Sigmoid colon (tissue), 4 donors: ENCODE results near the gene SLC9A3.

Source experiments
- CTCF ChIP-seq, 4 experiments: fragments of 450-650 bp in 3 of 4; fragments of 200-600 bp in 1 of 4; IDR thresholded peaks; one replicate each; pipeline ENCODE4 v1.5.1; 2016 to 2019; ENCODE audit warnings: antibody characterized with exemption in 4 of 4, mild to moderate bottlenecking in 3 of 4, moderate library complexity in 2 of 4
- EP300 ChIP-seq, 4 donors: sonication (generic); formaldehyde crosslinking; IDR thresholded peaks; one replicate each; pipeline ENCODE4 v1.6.1; 2017; ENCODE audit warnings: antibody characterized with exemption in 4 of 4
- POLR2A ChIP-seq, 2 donors: fragments of 450-650 bp; IDR thresholded peaks; one replicate each; pipeline ENCODE4 v1.6.1; 2016; ENCODE audit warnings: antibody characterized with exemption in 2 of 2, mild to moderate bottlenecking in 2 of 2, moderate library complexity in 2 of 2

GRCh38 chr5:422323-423232 is 101.7 kb downstream of the SLC9A3 start:
- TF ChIP-seq CTCF (IDR thresholded peaks at IDR 0.05) (no peak), EP300 (IDR thresholded peaks at IDR 0.05) (no peak), POLR2A (IDR thresholded peaks at IDR 0.05) (no peak)
